HG02642 (cell line): ENCODE measurements around the gene CHID1.

Experiments
- ATAC-seq: cut with Tn5 transposase; IDR thresholded peaks from one replicate; pipeline ENCODE4 v1.9.1; 2021; ENCODE audit warnings: mild to moderate bottlenecking; ENCODE audit not compliant: unreplicated experiment, poor library complexity

Gene CHID1

GRCh38 chr11:867856-868358 lies 42.7 kb downstream of the CHID1 start:
- no peak for ATAC-seq

GRCh38 chr11:866481-866880 lies 44.1 kb downstream of the CHID1 start:
- no peak for ATAC-seq

GRCh38 chr11:865462-866430 lies 44.9 kb downstream of the CHID1 start:
- no peak for ATAC-seq

- no peak for ATAC-seq
Observed at GRCh38 chr11:864898-865297, 45.7 kb downstream of the CHID1 start.

- no peak for ATAC-seq
Observed at GRCh38 chr11:863910-864827, 46.4 kb downstream of the CHID1 start.

- ATAC-seq, result no peak
Observed at GRCh38 chr11:863023-863909, 47.3 kb downstream of the CHID1 start.

- no peak for ATAC-seq
Observed at GRCh38 chr11:862696-863022, 48.0 kb downstream of the CHID1 start.

GRCh38 chr11:862081-862661 lies 48.4 kb downstream of the CHID1 start:
- no peak for ATAC-seq

- no peak for ATAC-seq
Observed at GRCh38 chr11:861105-861479, 49.5 kb downstream of the CHID1 start.

GRCh38 chr11:860234-861104 lies 50.1 kb downstream of the CHID1 start:
- no peak for ATAC-seq

GRCh38 chr11:859394-860131 lies 51.0 kb downstream of the CHID1 start:
- ATAC-seq, result no peak

GRCh38 chr11:858762-859339 lies 51.8 kb downstream of the CHID1 start:
- no peak for ATAC-seq

- no peak for ATAC-seq
Observed at GRCh38 chr11:858053-858761, 52.4 kb downstream of the CHID1 start.

GRCh38 chr11:856397-856796 lies 54.2 kb downstream of the CHID1 start:
- ATAC-seq, result no peak

GRCh38 chr11:855796-856195 lies 54.8 kb downstream of the CHID1 start:
- no peak for ATAC-seq

- ATAC-seq, result no peak
Observed at GRCh38 chr11:855330-855674, 55.3 kb downstream of the CHID1 start.

- no peak for ATAC-seq
Observed at GRCh38 chr11:854601-855329, 55.8 kb downstream of the CHID1 start.
